H9 (cell line): Measurements from ENCODE around the gene QSOX1. TPM values are rescaled to one million over a fixed set of nuclear protein-coding genes. Genes with fewer than 3 reads are reported as not detected.

Source experiments
- DNase-seq: peaks from one replicate; pipeline ENCODE4 v3.0.0-alpha.2; 2017
- H2AFZ ChIP-seq: one replicate; pipeline ENCODE4 v1.6.1; 2013; ENCODE audit warnings: mild to moderate bottlenecking, low read length, control low read depth, moderate library complexity
- H2AK5ac ChIP-seq: 2 replicates; pipeline ENCODE4 v1.6.1; 2013; ENCODE audit warnings: low read length, control low read depth, mixed read lengths; ENCODE audit not compliant: insufficient read length
- H2BK120ac ChIP-seq: one replicate; pipeline ENCODE4 v1.6.1; 2013; ENCODE audit warnings: low read depth, mild to moderate bottlenecking, low read length, control low read depth, inconsistent platforms; ENCODE audit not compliant: poor library complexity, severe bottlenecking
- H2BK12ac ChIP-seq: 2 replicates; pipeline ENCODE4 v1.6.1; 2013; ENCODE audit warnings: low read length, control low read depth, mixed read lengths, low read depth; ENCODE audit not compliant: insufficient read length
- H2BK15ac ChIP-seq: 2 replicates; pipeline ENCODE4 v1.6.1; 2013; ENCODE audit warnings: low read depth, low read length, control low read depth
- H2BK20ac ChIP-seq: one replicate; pipeline ENCODE4 v1.6.1; 2013; ENCODE audit warnings: low read depth, mild to moderate bottlenecking, low read length, control low read depth, inconsistent platforms; ENCODE audit not compliant: poor library complexity, severe bottlenecking
- H2BK5ac ChIP-seq: 2 replicates; pipeline ENCODE4 v1.6.1; 2013; ENCODE audit warnings: low read length, control low read depth, mixed read lengths; ENCODE audit not compliant: insufficient read length
- H3K14ac ChIP-seq: 2 replicates; pipeline ENCODE4 v1.6.1; 2013; ENCODE audit warnings: low read length, control low read depth; ENCODE audit not compliant: insufficient read depth
- H3K18ac ChIP-seq: 2 replicates; pipeline ENCODE4 v1.6.1; 2013; ENCODE audit warnings: low read depth, mild to moderate bottlenecking, mixed read lengths, low read length, control low read depth; ENCODE audit not compliant: insufficient read length
- H3K23ac ChIP-seq: 2 replicates; pipeline ENCODE4 v1.6.1; 2013; ENCODE audit warnings: low read length, control low read depth, mixed read lengths, low read depth; ENCODE audit not compliant: insufficient read length
- H3K23me2 ChIP-seq: 2 replicates; pipeline ENCODE4 v1.6.1; 2013; ENCODE audit warnings: low read depth, mild to moderate bottlenecking, mixed read lengths, low read length, control low read depth; ENCODE audit not compliant: insufficient read length, poor library complexity, severe bottlenecking
- H3K27ac ChIP-seq: 2 replicates; pipeline ENCODE4 v1.5.1; 2013; ENCODE audit warnings: low read length, control low read depth, mixed read lengths, low read depth; ENCODE audit not compliant: insufficient read length
- H3K27me3 ChIP-seq: 2 replicates; pipeline ENCODE4 v1.6.1; 2013; ENCODE audit warnings: low read length, control low read depth, inconsistent platforms; ENCODE audit not compliant: insufficient read depth
- H3K4ac ChIP-seq: 2 replicates; pipeline ENCODE4 v1.6.1; 2013; ENCODE audit warnings: low read depth, mild to moderate bottlenecking, control low read depth, inconsistent platforms, low read length, moderate library complexity
- H3K4me1 ChIP-seq: 2 replicates; pipeline ENCODE4 v1.6.1; 2013; ENCODE audit warnings: low read length, control low read depth, inconsistent platforms; ENCODE audit not compliant: insufficient read depth
- H3K4me2 ChIP-seq: 2 replicates; pipeline ENCODE4 v1.6.1; 2013; ENCODE audit warnings: low read length, control low read depth, mixed read lengths; ENCODE audit not compliant: insufficient read length, insufficient read depth
- H3K56ac ChIP-seq: 2 replicates; pipeline ENCODE4 v1.6.1; 2013; ENCODE audit warnings: low read depth, mild to moderate bottlenecking, mixed read lengths, low read length, control low read depth; ENCODE audit not compliant: insufficient read length
- H3K79me1 ChIP-seq: 2 replicates; pipeline ENCODE4 v1.6.1; 2013; ENCODE audit warnings: low read depth, mild to moderate bottlenecking, moderate library complexity, low read length, control low read depth, inconsistent platforms; ENCODE audit not compliant: insufficient read depth, poor library complexity, severe bottlenecking
- H3K79me2 ChIP-seq: 2 replicates; pipeline ENCODE4 v1.6.1; 2013; ENCODE audit warnings: low read length, control low read depth, inconsistent platforms; ENCODE audit not compliant: insufficient read depth
- H3K9ac ChIP-seq: 2 replicates; pipeline ENCODE4 v1.6.1; 2013; ENCODE audit warnings: low read length, control low read depth, mixed read lengths; ENCODE audit not compliant: insufficient read length; ENCODE audit errors: extremely low read depth
- H3K9me3 ChIP-seq: one replicate; pipeline ENCODE4 v1.6.1; 2013; ENCODE audit warnings: low read depth, low read length, inconsistent platforms; ENCODE audit not compliant: control insufficient read depth
- H3T11ph ChIP-seq: one replicate; pipeline ENCODE4 v1.6.1; 2013; ENCODE audit warnings: mild to moderate bottlenecking, low read length, control low read depth, inconsistent platforms
- H4K20me1 ChIP-seq: one replicate; pipeline ENCODE4 v1.6.1; 2013; ENCODE audit not compliant: control insufficient read depth, insufficient read length, insufficient read depth
- H4K5ac ChIP-seq: 2 replicates; pipeline ENCODE4 v1.6.1; 2013; ENCODE audit warnings: low read depth, mild to moderate bottlenecking, mixed read lengths, low read length, control low read depth; ENCODE audit not compliant: insufficient read length
- H4K8ac ChIP-seq: replicated peaks from 2 replicates; pipeline ENCODE4 v1.6.1; 2013; ENCODE audit warnings: low read length, control low read depth, mixed read lengths, low read depth; ENCODE audit not compliant: insufficient read length
- H4K91ac ChIP-seq: 2 replicates; pipeline ENCODE4 v1.6.1; 2013; ENCODE audit warnings: low read depth, mild to moderate bottlenecking, moderate library complexity, mixed read lengths, low read length, control low read depth; ENCODE audit not compliant: insufficient read length
- H3K27ac Mint-ChIP-seq, 3 experiments: 2 replicates in 2 of 3; 3 replicates in 1 of 3; pipeline ENCODE4 v1.8.0; 2020 to 2021; ENCODE audit warnings: mixed read lengths in 3 of 3, mild to moderate bottlenecking in 1 of 3, moderate library complexity in 1 of 3
- H3K27me3 Mint-ChIP-seq: 2 replicates; pipeline ENCODE4 v1.8.0; 2021; ENCODE audit warnings: low read depth, mild to moderate bottlenecking, moderate library complexity, mixed read lengths
- H3K36me3 Mint-ChIP-seq, 3 experiments: 2 replicates in 2 of 3; 3 replicates in 1 of 3; pipeline ENCODE4 v1.8.0; 2020 to 2021; ENCODE audit warnings: low read depth in 3 of 3, mixed read lengths in 3 of 3; ENCODE audit not compliant: insufficient read depth in 1 of 3
- H3K4me1 Mint-ChIP-seq, 2 experiments: 2 replicates each; pipeline ENCODE4 v1.8.0; 2020; ENCODE audit warnings: mixed read lengths in 2 of 2
- H3K4me3 Mint-ChIP-seq, 2 experiments: 2 replicates in 1 of 2; 3 replicates in 1 of 2; pipeline ENCODE4 v1.8.0; 2020 to 2021; ENCODE audit warnings: mild to moderate bottlenecking in 2 of 2, mixed read lengths in 2 of 2, moderate library complexity in 1 of 2
- H3K9me3 Mint-ChIP-seq, 2 experiments: 2 replicates in 1 of 2; 3 replicates in 1 of 2; pipeline ENCODE4 v1.8.0; 2020; ENCODE audit warnings: mild to moderate bottlenecking in 2 of 2, mixed read lengths in 2 of 2, moderate library complexity in 1 of 2
- WGBS: extraction: QIAGEN DNeasy Blood & Tissue Kit; methylation state at CpG from one replicate; pipeline ENCODE4 v1.1.7; 2013; ENCODE audit warnings: missing lambda C conversion rate, low lambda C conversion rate, mixed read lengths; ENCODE audit not compliant: insufficient read length; ENCODE audit errors: extremely low coverage; 5-methylcytosine and 5-hydroxymethylcytosine counted together
- total RNA-seq: library from RNA; stranded (reverse); gene quantifications from 2 replicates; pipeline ENCODE4 v1.2.1, GENCODE V29; 2021
- TF ChIP-seq, protein P1 (sequence below): fragments of 200-600 bp; sonication (generic); conservative IDR thresholded peaks from 3 replicates; pipeline ENCODE4 v1.8.0; 2021; ENCODE audit warnings: antibody characterized with exemption, mild to moderate bottlenecking

The QSOX1 gene
- total RNA-seq, 1 experiment from 2014 or later = 79.2 TPM

DNA sequence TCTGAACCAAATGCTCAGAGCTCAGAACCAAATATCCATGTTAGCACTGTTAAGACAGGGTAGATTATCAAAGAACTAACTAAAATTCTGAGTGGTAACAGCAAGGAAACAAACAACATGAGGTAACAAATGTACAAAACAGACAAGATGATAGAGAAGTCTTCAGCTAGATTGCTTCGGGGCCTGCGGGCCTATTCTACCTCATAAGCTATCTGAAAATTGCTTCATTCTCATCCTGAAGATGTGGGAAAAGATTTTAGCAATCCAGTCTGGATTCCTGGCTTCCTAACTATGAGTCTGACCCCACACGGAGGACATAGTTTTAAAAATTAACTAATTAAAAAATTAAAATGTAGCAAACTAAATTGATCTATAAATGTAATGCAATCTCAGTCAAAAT lies 9.2 kb upstream of the QSOX1 start:
- Mint-ChIP-seq H3K4me3 (no peak overlapping the region; a peak in 1 of 5 replicates), H3K4me1 (no peaks in the 10 kb centered on the region), H3K9me3 (no peaks in the 10 kb centered on the region), H3K36me3 (no peaks in the 10 kb centered on the region), H3K27ac (no peak overlapping the region), H3K27me3 (peaks cover 4% of the 10 kb centered on the region; the same call in 1 of the 2 replicates)
- no peak overlapping the region for H4K8ac ChIP-seq
- H3K14ac ChIP-seq = no peak overlapping the region
- H3K23me2 ChIP-seq = no peaks in the 10 kb centered on the region
- no peak for DNase-seq
- H3K18ac ChIP-seq = no peak overlapping the region
- no peaks in the 10 kb centered on the region for H3K9me3 ChIP-seq
- H2BK12ac ChIP-seq = no peak overlapping the region
- peak overlapping the region; percentile 59 for H2AFZ ChIP-seq
- no peaks in the 10 kb centered on the region for H4K20me1 ChIP-seq
- TF ChIP-seq, protein P1, sequence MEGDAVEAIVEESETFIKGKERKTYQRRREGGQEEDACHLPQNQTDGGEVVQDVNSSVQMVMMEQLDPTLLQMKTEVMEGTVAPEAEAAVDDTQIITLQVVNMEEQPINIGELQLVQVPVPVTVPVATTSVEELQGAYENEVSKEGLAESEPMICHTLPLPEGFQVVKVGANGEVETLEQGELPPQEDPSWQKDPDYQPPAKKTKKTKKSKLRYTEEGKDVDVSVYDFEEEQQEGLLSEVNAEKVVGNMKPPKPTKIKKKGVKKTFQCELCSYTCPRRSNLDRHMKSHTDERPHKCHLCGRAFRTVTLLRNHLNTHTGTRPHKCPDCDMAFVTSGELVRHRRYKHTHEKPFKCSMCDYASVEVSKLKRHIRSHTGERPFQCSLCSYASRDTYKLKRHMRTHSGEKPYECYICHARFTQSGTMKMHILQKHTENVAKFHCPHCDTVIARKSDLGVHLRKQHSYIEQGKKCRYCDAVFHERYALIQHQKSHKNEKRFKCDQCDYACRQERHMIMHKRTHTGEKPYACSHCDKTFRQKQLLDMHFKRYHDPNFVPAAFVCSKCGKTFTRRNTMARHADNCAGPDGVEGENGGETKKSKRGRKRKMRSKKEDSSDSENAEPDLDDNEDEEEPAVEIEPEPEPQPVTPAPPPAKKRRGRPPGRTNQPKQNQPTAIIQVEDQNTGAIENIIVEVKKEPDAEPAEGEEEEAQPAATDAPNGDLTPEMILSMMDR = no peak
- no peak overlapping the region for H3K4me2 ChIP-seq
- H2BK20ac ChIP-seq = no peak overlapping the region
- no peak overlapping the region for H3K4ac ChIP-seq
- H3K23ac ChIP-seq = no peak overlapping the region
- no peak overlapping the region for H2AK5ac ChIP-seq
- H3K27ac ChIP-seq = no peak overlapping the region
- no peak overlapping the region for H2BK15ac ChIP-seq
- no peaks in the 10 kb centered on the region; the same call in 1 of the 2 replicates for H3K27me3 ChIP-seq
- no peaks in the 10 kb centered on the region for H3K79me2 ChIP-seq
- no peak overlapping the region for H3K56ac ChIP-seq
- H4K5ac ChIP-seq = no peak overlapping the region
- no peak overlapping the region for H2BK5ac ChIP-seq
- no CpG with 5 or more reads among the region's 3 CpGs for WGBS
- H4K91ac ChIP-seq = no peak overlapping the region
- no peaks in the 10 kb centered on the region for H3K79me1 ChIP-seq
- no peak overlapping the region for H3K9ac ChIP-seq
- no peak overlapping the region for H3T11ph ChIP-seq
- H2BK120ac ChIP-seq = no peak overlapping the region
- H3K4me1 ChIP-seq = no peaks in the 10 kb centered on the region
